Keratinocyte (primary cell): ENCODE data around the gene GFOD1. TPM values are rescaled to one million over a fixed set of nuclear protein-coding genes. Genes with fewer than 3 reads are reported as not detected.

Experiments used
- DNase-seq: peaks from one replicate; pipeline ENCODE4 v3.0.0-alpha.2; 2011; ENCODE audit warnings: low read depth, missing footprints, low spot score
- FAIRE-seq: peaks from 2 replicates; lab custom pipeline; 2011; peaks lifted over from hg19 to GRCh38; lab: Jason Lieb, UNC
- H2AFZ ChIP-seq: 2 replicates; pipeline ENCODE4 v1.6.0; 2012; ENCODE audit warnings: low read length, control low read depth, inconsistent platforms; ENCODE audit not compliant: control insufficient read depth
- H3K27ac ChIP-seq: 2 replicates; pipeline ENCODE4 v1.5.1; 2011; ENCODE audit warnings: low read length; ENCODE audit not compliant: control insufficient read depth, insufficient read depth
- H3K27me3 ChIP-seq: 3 replicates; pipeline ENCODE4 v1.6.0; 2011; ENCODE audit warnings: low read length; ENCODE audit not compliant: control insufficient read depth, insufficient read depth; ENCODE audit errors: extremely low read depth
- H3K36me3 ChIP-seq, 2 experiments: 2 replicates in 1 of 2; 3 replicates in 1 of 2; pipeline ENCODE4 v1.5.1; 2011; ENCODE audit warnings: low read length in 2 of 2, mild to moderate bottlenecking in 1 of 2; ENCODE audit not compliant: control insufficient read depth in 2 of 2, insufficient read depth in 2 of 2; ENCODE audit errors: extremely low read depth in 1 of 2
- H3K4me1 ChIP-seq: 3 replicates; pipeline ENCODE4 v1.5.1; 2011; ENCODE audit warnings: low read length; ENCODE audit not compliant: control insufficient read depth, insufficient read depth; ENCODE audit errors: extremely low read depth
- H3K4me2 ChIP-seq: 3 replicates; pipeline ENCODE4 v1.6.0; 2011; ENCODE audit warnings: low read depth, low read length; ENCODE audit not compliant: control insufficient read depth, insufficient read depth; ENCODE audit errors: extremely low read depth
- H3K4me3 ChIP-seq, 3 experiments: fragments of 200-600 bp in 1 of 3; sonication (generic) in 1 of 3; 2 replicates in 2 of 3; 3 replicates in 1 of 3; pipeline ENCODE4 v1.5.1; 2011 to 2016; ENCODE audit warnings: low read length in 3 of 3, mild to moderate bottlenecking in 3 of 3, control low read depth in 2 of 3, inconsistent platforms in 1 of 3, low read depth in 1 of 3, mixed read lengths in 1 of 3, mixed run types in 1 of 3, moderate library complexity in 1 of 3; ENCODE audit not compliant: control insufficient read depth in 2 of 3, insufficient read depth in 2 of 3; ENCODE audit errors: extremely low read depth in 1 of 3
- H3K79me2 ChIP-seq: 2 replicates; pipeline ENCODE4 v1.6.0; 2012; ENCODE audit warnings: low read length; ENCODE audit not compliant: control insufficient read depth, insufficient read depth
- H3K9ac ChIP-seq: 3 replicates; pipeline ENCODE4 v1.6.0; 2011; ENCODE audit warnings: low read length; ENCODE audit not compliant: control insufficient read depth, insufficient read depth; ENCODE audit errors: extremely low read depth
- H3K9me1 ChIP-seq: 3 replicates; pipeline ENCODE4 v1.6.0; 2011; ENCODE audit warnings: low read length; ENCODE audit not compliant: control insufficient read depth, insufficient read depth; ENCODE audit errors: extremely low read depth
- H3K9me3 ChIP-seq: 2 replicates; pipeline ENCODE4 v1.5.1; 2012; ENCODE audit warnings: low read depth, low read length; ENCODE audit not compliant: control insufficient read depth
- H4K20me1 ChIP-seq: 3 replicates; pipeline ENCODE4 v1.6.0; 2011; ENCODE audit warnings: low read length; ENCODE audit not compliant: control insufficient read depth, insufficient read depth; ENCODE audit errors: extremely low read depth
- CTCF ChIP-seq, 3 experiments: IDR thresholded peaks in 1 of 3; conservative IDR thresholded peaks in 1 of 3; optimal IDR thresholded peaks in 1 of 3; 2 replicates in 2 of 3; 3 replicates in 1 of 3; pipeline versions ENCODE3 to v1.5.1; 2011; ENCODE audit warnings: low read length in 3 of 3, mild to moderate bottlenecking in 3 of 3, moderate library complexity in 2 of 3, control low read depth in 1 of 3, inconsistent platforms in 1 of 3; ENCODE audit not compliant: insufficient read depth in 2 of 3; ENCODE audit errors: extremely low read depth in 1 of 3
- EZH2 ChIP-seq: IDR thresholded peaks from one replicate; pipeline ENCODE4 v1.6.1; 2012; ENCODE audit warnings: inconsistent platforms, mild to moderate bottlenecking, low read length, moderate library complexity
- dilution Hi-C: fragments of 300-500 bp; cut with MboI; formaldehyde crosslinking; loops from one replicate; pipeline ENCODE4 v1.7.0; 2020; ENCODE audit warnings: low sequenced_read_pairs; ENCODE audit not compliant: extremely low pct_ligation_motif_present
- polyA minus RNA-seq, 3 experiments: library from RNA; depleted of rRNA, polyadenylated mRNA; stranded (reverse); fragments of >200 nt; gene quantifications; 1 replicate in 1 of 3; 2 replicates in 1 of 3; 3 replicates in 1 of 3; pipeline ENCODE4 v1.2.3, GENCODE V29; 2011
- polyA plus RNA-seq, 5 experiments: library from polyadenylated mRNA; depleted of rRNA in 3 of 5; stranded (reverse) in 3 of 5; stranded (forward) in 1 of 5; unstranded in 1 of 5; fragments of >200 nt; gene quantifications; 1 replicate in 1 of 5; 2 replicates in 3 of 5; 3 replicates in 1 of 5; pipeline versions ENCODE4 v1.2.1 to v1.2.3, GENCODE V29; 2011 to 2012; ENCODE audit warnings: missing spikeins in 2 of 5, low read depth in 1 of 5, low replicate concordance in 1 of 5

The GFOD1 gene, protein sequence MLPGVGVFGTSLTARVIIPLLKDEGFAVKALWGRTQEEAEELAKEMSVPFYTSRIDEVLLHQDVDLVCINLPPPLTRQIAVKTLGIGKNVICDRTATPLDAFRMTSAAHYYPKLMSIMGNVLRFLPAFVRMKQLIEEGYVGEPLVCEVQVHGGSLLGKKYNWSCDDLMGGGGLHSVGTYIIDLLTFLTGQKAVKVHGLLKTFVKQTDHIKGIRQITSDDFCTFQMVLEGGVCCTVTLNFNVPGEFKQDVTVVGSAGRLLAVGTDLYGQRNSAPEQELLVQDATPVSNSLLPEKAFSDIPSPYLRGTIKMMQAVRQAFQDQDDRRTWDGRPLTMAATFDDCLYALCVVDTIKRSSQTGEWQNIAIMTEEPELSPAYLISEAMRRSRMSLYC
- polyA plus RNA-seq (7.2 to 8.9 TPM (median 7.4 TPM) in 3 replicates), polyA minus RNA-seq (13.6 to 16.3 TPM (median 15.7 TPM) in 3 replicates)
- polyA plus RNA-seq (2011; ENCODE audit: low read depth), result 3.1 TPM
- 5.1 and 6.3 TPM in 2 replicates for polyA plus RNA-seq (2011; cell fraction: cytosol; rRNA removed)
- polyA plus RNA-seq (2011; cell fraction: nucleus; rRNA removed), result 16.2 and 16.8 TPM in 2 replicates
- polyA plus RNA-seq (2012; ENCODE audit: low replicate concordance), result 5.5 and 7.4 TPM in 2 replicates
- polyA minus RNA-seq (2011; cell fraction: cytosol; rRNA and poly(A)+ RNA removed), result 11.1 TPM
- 18.8 and 27.3 TPM in 2 replicates for polyA minus RNA-seq (2011; cell fraction: nucleus; rRNA and poly(A)+ RNA removed)

- H3K36me3 ChIP-seq, result peaks cover 2 to 7% of the 10 kb centered on the region in 2 experiments
- no peaks in the 10 kb centered on the region for H4K20me1 ChIP-seq
- dilution Hi-C loops, result no loop called here
- DNase-seq (no peak), FAIRE-seq (no peak)
- H3K4me3 ChIP-seq, result peak within 1 kb of the TSS; percentile 84 to 86 (median 86)
- H2AFZ ChIP-seq, result peak within 1 kb of the TSS; percentile 92
- peak within 1 kb of the TSS; percentile 73 for H3K27ac ChIP-seq
- H3K4me2 ChIP-seq, result peak within 1 kb of the TSS; percentile 98
- peak within 1 kb of the TSS; percentile 90 for H3K9ac ChIP-seq
- H3K9me3 ChIP-seq, result no peaks in the 10 kb centered on the region
- peaks cover 38% of the 10 kb centered on the region for H3K79me2 ChIP-seq
- TF ChIP-seq EZH2 (no peak), CTCF (optimal IDR thresholded peaks at IDR 0.05 in 1 of 3, IDR thresholded peaks at IDR 0.05 in 1 of 3, conservative IDR thresholded peaks at IDR 0.05 in 1 of 3; ENCODE audit: extremely low read depth in 1 of 3, insufficient read depth in 2 of 3, low read length in 3 of 3) (peak in 1 of 3 experiments; percentile 26)
- peaks cover 21% of the 10 kb centered on the region for H3K4me1 ChIP-seq
- no peaks in the 10 kb centered on the region for H3K27me3 ChIP-seq
- H3K9me1 ChIP-seq, result no peaks in the 10 kb centered on the region
Observed at GRCh38 chr6:13487122-13488014, at the start of gene GFOD1. TSS of gene GFOD1 (minus strand) at chr6:13487600. CDS start at chr6:13486890, 710 bp downstream.

- TF ChIP-seq EZH2, result no peak
- TF ChIP-seq CTCF (optimal IDR thresholded peaks at IDR 0.05 in 1 of 3, IDR thresholded peaks at IDR 0.05 in 1 of 3, conservative IDR thresholded peaks at IDR 0.05 in 1 of 3; ENCODE audit: extremely low read depth in 1 of 3, insufficient read depth in 2 of 3, low read length in 3 of 3), result no peak
- Histone ChIP-seq H4K20me1 (no peaks in the 10 kb centered on the region), H3K9me3 (no peaks in the 10 kb centered on the region), H3K79me2 (no peaks in the 10 kb centered on the region), H2AFZ (no peak overlapping the region), H3K4me3 (no peak overlapping the region), H3K9ac (no peak overlapping the region), H3K27me3 (no peaks in the 10 kb centered on the region), H3K9me1 (no peaks in the 10 kb centered on the region), H3K27ac (no peak overlapping the region), H3K36me3 (no peaks in the 10 kb centered on the region), H3K4me2 (no peak overlapping the region), H3K4me1 (no peaks in the 10 kb centered on the region)
- dilution Hi-C loops, result no loop called here
- DNase-seq (no peak), FAIRE-seq (no peak)
Observed at GRCh38 chr6:13536796-13537526, 49.6 kb upstream of the GFOD1 start.
